Measurements from ENCODE around the gene OPA1.

DNA sequence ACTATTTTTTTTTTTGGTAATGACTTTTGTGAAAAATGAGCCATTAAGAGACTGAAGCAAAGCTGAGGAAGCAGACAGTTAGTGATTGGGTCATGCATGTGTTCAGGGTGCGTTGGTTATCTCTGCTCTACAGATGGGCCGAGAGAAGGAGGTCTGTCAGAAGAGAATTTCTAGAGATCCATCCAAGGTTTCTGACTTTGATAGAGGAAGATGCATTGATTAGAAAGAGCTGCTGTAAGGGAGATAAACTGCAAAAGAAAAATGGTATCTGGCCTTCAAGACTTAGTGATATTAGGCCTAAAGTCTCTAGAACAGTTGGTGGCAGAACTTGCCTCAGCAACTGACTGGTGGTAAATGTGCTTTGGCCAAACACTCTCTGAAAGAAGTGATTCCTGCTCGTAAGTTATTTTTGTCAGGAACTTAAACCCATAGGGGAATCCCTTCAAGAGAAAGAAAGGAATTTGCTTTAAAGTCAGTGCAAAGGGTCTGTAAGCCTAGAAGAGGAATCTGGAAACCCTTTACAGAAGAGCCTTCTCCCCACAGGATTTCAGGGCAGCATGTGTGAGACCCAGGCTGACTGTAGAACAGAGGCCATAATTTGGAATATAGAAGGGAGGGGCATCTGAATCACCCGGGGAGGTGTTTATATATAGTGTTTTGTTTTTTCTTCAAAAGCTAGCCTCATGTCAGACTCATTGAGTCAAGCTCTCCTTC, 67.8 kb downstream of the OPA1 start:
- TF ChIP-seq, protein P1, sequence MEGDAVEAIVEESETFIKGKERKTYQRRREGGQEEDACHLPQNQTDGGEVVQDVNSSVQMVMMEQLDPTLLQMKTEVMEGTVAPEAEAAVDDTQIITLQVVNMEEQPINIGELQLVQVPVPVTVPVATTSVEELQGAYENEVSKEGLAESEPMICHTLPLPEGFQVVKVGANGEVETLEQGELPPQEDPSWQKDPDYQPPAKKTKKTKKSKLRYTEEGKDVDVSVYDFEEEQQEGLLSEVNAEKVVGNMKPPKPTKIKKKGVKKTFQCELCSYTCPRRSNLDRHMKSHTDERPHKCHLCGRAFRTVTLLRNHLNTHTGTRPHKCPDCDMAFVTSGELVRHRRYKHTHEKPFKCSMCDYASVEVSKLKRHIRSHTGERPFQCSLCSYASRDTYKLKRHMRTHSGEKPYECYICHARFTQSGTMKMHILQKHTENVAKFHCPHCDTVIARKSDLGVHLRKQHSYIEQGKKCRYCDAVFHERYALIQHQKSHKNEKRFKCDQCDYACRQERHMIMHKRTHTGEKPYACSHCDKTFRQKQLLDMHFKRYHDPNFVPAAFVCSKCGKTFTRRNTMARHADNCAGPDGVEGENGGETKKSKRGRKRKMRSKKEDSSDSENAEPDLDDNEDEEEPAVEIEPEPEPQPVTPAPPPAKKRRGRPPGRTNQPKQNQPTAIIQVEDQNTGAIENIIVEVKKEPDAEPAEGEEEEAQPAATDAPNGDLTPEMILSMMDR (IDR thresholded peaks at IDR 0.05; ENCODE audit: low read depth, low read length, missing input control) = no peak
- TF ChIP-seq YY1 (IDR thresholded peaks at IDR 0.05) = no peak
- no peak for TF ChIP-seq EGR1 (IDR thresholded peaks at IDR 0.05; ENCODE audit: low read depth in 2 of 2)
- no peak for TF ChIP-seq RAD21 (IDR thresholded peaks at IDR 0.05)
- TF ChIP-seq, protein P2, sequence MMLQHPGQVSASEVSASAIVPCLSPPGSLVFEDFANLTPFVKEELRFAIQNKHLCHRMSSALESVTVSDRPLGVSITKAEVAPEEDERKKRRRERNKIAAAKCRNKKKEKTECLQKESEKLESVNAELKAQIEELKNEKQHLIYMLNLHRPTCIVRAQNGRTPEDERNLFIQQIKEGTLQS (IDR thresholded peaks at IDR 0.05) = no peak
- no peak for TF ChIP-seq JUND (IDR thresholded peaks at IDR 0.05)
- TF ChIP-seq FOXA1 (IDR thresholded peaks at IDR 0.05) = no peak
- TF ChIP-seq, protein P3, sequence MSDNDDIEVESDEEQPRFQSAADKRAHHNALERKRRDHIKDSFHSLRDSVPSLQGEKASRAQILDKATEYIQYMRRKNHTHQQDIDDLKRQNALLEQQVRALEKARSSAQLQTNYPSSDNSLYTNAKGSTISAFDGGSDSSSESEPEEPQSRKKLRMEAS (IDR thresholded peaks at IDR 0.05) = no peak
- TF ChIP-seq, protein P4, sequence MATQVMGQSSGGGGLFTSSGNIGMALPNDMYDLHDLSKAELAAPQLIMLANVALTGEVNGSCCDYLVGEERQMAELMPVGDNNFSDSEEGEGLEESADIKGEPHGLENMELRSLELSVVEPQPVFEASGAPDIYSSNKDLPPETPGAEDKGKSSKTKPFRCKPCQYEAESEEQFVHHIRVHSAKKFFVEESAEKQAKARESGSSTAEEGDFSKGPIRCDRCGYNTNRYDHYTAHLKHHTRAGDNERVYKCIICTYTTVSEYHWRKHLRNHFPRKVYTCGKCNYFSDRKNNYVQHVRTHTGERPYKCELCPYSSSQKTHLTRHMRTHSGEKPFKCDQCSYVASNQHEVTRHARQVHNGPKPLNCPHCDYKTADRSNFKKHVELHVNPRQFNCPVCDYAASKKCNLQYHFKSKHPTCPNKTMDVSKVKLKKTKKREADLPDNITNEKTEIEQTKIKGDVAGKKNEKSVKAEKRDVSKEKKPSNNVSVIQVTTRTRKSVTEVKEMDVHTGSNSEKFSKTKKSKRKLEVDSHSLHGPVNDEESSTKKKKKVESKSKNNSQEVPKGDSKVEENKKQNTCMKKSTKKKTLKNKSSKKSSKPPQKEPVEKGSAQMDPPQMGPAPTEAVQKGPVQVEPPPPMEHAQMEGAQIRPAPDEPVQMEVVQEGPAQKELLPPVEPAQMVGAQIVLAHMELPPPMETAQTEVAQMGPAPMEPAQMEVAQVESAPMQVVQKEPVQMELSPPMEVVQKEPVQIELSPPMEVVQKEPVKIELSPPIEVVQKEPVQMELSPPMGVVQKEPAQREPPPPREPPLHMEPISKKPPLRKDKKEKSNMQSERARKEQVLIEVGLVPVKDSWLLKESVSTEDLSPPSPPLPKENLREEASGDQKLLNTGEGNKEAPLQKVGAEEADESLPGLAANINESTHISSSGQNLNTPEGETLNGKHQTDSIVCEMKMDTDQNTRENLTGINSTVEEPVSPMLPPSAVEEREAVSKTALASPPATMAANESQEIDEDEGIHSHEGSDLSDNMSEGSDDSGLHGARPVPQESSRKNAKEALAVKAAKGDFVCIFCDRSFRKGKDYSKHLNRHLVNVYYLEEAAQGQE (IDR thresholded peaks at IDR 0.05) = no peak
- TF ChIP-seq TAF1 (conservative IDR thresholded peaks at IDR 0.05) = no peak
